HK-2 (cell line): ENCODE measurements around the gene VPS13D.
"Not testable (repeated sequence)": the region's sequence is repeated elsewhere in the genome, so short reads cannot be mapped to it uniquely, and the experiment has no call there.

ENCODE experiments used
- DNase-seq: peaks from one replicate; pipeline ENCODE4 v3.0.0-alpha.2; 2018; ENCODE audit not compliant: unreplicated experiment

Gene VPS13D

DNA sequence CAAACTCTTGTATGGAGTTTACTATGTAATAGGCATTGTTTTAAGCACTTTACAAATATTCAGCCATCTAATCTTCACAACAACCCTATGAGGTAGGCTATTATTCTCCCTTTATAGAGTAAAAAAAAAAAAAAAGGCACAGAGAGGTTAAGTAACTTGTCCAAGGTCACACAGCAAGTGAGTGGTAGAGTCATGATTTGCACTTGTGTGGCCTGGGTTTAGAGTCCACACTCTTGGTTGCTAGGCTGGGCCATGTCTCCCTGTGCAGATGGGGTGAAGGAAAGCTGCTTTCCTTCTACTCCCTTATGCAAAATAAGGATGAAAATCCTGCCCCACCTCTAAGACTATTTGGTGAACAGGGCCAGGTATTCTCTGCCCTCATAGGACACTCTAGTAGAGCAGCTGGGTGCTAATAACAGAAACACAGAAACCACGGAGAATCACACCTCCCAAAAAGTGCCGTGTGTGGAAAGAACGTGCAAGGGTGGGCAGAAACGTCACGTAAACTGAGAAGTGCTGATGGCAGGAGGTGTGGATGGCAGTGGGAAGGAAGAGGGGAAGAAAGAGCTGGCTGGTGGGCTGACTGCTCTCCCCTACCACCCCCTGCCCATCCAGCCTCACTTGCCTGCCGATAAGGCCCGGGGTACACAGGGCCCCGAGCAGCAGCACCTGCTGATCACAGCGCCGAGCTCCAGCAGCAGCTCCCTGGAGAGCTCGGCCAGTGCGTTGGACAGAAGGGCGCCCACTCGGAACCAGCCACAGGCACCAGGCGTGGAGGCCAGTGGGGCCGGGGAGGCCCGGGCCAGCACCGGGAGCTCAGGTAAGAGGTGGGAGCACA lies 28.3 kb upstream of the VPS13D start:
- no peak for DNase-seq

DNA sequence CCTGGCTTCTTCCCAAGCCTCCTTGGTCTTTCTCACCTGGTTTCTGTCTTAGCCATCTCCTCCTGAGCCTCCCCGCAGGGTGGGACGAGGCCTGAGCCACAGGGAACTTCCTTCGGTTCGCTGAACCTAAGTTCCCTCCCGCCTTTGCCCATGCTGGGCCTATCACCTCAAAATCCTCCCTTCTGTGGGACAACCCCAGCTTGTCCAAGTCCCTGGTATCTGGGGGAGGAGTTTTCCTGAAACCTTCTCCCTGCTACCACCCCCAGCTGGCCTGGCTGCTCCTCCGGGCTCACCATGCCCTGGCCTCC lies 27.7 kb upstream of the VPS13D start:
- DNase-seq = no peak

DNA sequence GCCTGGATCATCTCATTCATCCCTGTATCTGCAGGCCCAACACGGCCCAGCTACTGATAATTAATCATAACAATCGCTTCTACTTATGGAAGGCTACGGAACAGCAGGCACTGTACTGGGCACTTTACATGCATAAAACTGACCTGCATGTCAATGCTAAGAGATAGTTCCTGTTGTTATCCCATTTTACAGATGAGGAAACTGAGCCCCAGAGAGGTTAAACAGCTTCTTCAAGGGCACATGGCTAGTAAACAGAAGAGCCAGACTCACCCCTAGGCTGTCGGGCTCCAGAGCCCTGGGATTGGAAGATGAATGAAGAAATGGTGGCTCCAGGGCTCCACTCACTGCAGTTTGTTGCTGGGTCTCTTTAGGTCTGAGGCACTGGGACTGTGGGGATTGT lies 27.3 kb upstream of the VPS13D start:
- no peak for DNase-seq

DNA sequence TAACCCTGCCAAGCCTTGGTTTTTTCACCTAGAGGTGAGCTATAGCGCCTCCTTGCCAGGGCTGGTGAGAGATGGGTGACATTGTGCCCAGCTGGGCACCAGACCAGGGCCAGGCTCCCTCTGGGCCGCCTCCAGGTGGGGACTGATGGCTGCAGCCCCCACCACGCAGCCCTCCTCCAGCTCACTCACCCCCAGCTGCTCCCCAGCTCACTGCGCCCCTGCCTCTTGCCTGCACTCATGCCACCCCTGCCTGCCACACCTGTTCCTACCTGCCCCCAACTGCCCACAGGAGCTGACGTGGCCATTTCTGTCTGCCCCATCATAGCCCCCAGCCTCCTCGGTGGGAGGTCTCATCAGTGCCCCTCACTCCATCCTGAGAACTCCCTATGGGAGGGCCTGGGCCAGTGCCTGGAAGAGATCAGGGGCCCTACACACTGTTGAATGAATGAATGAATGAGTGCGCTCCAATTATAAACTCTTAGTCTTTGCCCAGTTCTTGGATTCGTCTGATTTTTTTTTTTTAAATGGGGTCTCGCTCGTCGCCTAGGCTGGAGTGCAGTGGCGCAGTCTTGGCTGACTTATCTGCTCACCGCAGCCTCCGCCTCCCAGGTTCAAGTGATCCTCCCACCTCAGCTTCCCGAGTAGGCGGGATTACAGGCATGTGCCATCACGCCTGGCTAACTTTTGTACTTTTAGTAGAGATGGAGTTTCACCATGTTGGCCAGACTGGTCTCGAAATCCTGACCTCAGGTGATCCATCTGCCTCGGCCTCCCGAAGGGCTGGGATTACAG lies 26.4 kb upstream of the VPS13D start:
- DNase-seq = no peak

GRCh38 chr1:12204140-12204539 lies 25.7 kb upstream of the VPS13D start:
- DNase-seq = no peak

GRCh38 chr1:12204754-12205658 lies 24.8 kb upstream of the VPS13D start:
- no peak for DNase-seq

DNA sequence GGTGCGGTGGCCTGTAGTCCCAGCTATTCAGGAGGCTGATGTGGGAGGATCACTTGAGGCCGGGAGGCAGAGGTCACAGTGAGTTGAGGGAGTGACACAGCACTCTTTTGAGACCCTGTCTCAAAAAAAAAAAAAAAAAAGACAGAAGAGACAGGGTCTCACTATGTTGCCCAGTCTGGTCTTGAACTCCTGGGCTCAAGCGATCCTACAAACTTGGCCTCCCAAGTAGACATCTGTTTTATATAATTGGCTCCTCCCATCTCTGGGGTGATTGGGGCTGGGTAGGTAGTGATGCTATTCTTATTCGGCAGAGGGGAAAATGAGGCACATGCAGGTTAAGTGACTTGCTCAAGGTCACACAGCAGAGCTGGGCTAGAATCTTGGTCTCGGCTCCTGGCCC lies 23.6 kb upstream of the VPS13D start:
- no peak for DNase-seq

DNA sequence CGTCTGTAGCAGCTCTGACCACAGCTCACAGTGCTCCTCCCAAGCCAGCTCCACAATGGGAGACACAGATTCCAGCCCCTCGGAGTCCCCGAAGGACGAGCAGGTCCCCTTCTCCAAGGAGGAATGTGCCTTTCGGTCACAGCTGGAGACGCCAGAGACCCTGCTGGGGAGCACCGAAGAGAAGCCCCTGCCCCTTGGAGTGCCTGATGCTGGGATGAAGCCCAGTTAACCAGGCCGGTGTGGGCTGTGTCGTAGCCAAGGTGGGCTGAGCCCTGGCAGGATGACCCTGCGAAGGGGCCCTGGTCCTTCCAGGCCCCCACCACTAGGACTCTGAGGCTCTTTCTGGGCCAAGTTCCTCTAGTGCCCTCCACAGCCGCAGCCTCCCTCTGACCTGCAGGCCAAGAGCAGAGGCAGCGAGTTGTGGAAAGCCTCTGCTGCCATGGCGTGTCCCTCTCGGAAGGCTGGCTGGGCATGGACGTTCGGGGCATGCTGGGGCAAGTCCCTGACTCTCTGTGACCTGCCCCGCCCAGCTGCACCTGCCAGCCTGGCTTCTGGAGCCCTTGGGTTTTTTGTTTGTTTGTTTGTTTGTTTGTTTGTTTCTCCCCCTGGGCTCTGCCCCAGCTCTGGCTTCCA lies 22.9 kb upstream of the VPS13D start:
- DNase-seq = no peak

DNA sequence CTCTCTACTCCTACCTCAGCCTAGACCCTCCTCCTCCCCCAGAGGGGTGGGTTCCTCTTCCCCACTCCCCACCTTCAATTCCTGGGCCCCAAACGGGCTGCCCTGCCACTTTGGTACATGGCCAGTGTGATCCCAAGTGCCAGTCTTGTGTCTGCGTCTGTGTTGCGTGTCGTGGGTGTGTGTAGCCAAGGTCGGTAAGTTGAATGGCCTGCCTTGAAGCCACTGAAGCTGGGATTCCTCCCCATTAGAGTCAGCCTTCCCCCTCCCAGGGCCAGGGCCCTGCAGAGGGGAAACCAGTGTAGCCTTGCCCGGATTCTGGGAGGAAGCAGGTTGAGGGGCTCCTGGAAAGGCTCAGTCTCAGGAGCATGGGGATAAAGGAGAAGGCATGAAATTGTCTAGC lies 21.6 kb upstream of the VPS13D start:
- no peak for DNase-seq

GRCh38 chr1:12208764-12209494 lies 20.9 kb upstream of the VPS13D start:
- peak; percentile 84 for DNase-seq

GRCh38 chr1:12209495-12209832 lies 20.4 kb upstream of the VPS13D start:
- no peak for DNase-seq

DNA sequence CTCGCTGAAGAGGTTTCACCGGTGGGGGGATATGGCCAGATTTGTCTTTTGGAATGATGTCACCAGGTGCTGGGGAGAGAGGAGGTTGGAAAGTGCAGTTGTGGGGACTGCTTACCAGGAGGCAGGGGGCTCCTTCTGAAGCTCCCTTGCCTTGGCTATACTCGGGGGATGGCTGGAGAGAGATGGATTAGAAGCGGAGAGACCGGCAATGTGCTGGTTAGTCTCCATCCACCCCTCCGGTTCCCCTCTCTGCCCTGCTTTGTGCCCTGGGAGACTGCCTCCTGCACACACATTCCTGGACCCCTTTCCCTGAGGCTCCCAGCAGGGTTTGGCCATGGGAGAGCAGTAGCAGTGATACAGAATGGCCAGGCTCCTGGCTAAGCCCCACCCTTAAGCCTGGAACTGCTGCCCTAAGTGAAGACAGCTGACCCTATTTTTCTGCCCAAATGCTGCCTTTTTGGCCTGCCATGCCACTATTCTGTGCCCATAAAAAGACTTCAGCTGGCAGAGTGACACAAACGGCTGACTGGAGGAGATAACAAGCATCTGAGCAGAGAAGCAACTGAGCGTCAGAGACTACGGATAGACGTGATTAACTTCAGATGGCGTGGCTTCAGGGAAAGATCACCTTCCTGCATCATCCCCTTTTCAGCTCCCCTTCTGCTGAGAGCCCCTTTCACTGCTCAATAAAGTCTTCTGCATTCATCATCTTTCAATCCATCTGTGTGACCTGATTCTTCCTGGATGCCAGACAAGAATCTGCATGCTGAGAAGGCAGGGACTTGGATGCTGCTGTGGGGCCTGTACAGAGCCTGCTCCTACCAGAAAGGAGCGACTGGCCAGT lies 14.5 kb upstream of the VPS13D start:
- DNase-seq = no peak

DNA sequence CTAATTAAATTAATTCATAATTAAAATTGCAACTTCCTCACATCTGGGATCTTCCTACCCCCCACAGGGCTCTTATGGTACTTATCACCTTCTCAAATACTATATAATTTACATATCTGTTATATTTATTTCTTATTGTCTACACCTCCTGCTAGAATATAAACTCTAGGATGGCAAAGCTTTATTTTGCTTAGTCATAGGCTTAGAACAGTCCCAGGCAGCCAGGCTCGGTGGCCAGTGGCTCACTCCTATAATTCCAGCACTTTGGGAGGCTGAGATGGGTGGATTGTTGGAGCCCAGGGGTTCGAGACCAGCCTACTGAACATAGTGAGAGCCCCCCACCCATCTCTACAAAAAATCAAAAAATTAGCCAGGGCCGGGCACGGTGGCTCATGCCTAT lies 10.0 kb upstream of the VPS13D start:
- DNase-seq = no peak

- no peak for DNase-seq
These were observed 8.9 kb upstream of the VPS13D start for GRCh38 chr1:12220890-12221289.

DNA sequence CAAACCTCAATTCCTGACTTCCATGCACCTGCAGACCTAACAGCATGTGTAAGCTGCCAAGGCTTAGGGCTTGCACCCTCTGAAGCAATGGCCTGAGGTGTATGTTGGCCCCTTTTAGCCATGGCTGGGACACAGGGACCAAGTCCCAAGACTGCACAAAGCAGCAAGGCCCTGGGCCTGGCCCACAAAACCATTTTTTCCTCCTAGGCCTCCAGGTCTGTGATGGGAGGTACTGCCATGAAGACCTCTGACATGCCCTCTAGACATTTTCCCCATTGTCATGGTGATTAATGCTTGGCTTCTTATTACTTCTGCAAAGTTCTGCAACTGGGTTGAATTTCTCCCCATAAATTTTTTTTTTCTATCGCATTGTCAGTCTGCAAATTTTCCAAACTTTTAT lies 7.1 kb upstream of the VPS13D start:
- not testable (repeated sequence) for DNase-seq

DNA sequence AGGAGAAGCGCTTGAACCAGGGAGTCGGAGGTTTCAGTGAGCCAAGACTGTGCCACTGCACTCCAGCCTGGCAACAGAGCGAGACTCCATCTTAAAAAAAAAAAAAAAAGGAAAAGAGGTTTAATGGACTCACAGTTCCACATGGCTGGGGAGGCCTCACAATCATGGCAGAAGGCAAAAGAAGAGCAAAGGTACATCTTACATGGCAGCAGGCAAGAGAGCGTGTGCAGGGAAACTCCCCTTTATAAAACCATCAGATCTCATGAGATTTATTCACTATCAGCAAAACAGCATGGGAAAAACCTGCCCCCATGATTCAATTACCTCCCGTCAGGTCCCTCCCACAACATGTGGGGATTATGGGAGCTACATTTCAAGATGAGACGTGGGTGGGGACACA lies 5.7 kb upstream of the VPS13D start:
- not testable (repeated sequence) for DNase-seq

DNA sequence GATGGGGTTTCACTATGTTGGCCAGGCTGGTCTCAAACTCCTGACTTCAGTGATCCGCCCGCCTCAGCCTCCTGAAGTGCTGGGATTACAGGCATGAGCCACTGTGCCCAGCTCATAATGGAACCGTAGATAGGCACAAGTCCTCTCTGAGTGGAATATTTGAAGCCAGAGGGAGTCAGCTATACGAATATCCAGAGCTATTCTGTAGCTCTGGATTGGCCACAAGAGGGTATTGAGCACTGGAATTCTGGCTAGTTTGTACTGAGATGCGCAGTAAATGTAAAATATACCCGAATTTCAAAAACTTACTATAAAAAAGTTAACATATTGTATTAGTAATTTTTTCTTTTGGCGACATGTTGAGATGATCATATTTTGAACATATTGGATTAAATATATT lies 851 bp upstream of the VPS13D start:
- DNase-seq = no peak

GRCh38 chr1:12229386-12229834 lies 420 bp upstream of the VPS13D start:
- DNase-seq = no peak

GRCh38 chr1:12230549-12231275 lies 882 bp downstream of the VPS13D start:
- DNase-seq = peak; percentile 47

DNA sequence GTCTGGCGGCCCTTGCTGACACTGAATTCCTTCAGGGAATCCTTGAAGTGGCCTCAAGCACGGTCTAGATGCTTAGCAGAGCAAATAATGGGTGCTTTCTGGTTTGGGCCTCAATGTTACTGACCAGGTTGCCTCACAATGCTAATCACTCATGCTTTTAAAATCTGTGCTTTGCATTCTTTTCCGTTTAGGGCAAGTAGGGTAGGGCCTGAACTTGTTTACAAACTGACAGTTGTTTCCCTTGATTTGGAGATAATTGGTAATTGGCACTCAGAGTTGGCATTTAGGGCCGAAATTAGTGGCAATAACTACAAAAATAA lies 1.4 kb downstream of the VPS13D start:
- no peak for DNase-seq
